ENCODE data around the gene TELO2.

TELO2 gene

DNA sequence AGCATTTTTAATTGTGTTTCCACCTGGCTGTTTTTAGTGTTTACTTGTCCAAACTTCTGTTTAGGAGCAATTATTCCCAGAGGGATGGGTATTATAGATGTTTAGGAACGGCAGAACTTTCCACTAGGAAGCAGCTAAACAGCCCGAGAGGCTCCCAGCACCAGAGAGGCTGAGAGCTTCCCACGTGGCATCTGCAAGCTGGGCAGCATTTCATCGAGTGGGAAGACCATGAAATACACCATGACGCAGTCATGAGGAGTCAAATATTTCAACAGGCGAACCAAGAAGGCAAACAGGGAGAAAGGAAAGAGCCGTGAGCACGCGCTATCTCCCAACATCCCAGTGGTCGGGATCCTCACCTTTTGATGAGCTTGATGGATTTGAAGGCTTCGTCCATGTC, 64.4 kb downstream of the TELO2 start:
- Histone ChIP-seq H3K36me3 (ENCODE audit: insufficient read depth) (no peaks in the 10 kb centered on the region; the same call in 1 of the 2 replicates), H3K4me3 (IDR thresholded peaks at IDR 0.05; ENCODE audit: insufficient read depth, low read depth, low read length) (no peak overlapping the region), H3K4me1 (ENCODE audit: low read depth, poor library complexity, severe bottlenecking) (no peaks in the 10 kb centered on the region), H4K20me1 (ENCODE audit: insufficient read depth) (no peaks in the 10 kb centered on the region), H3K27me3 (ENCODE audit: insufficient read depth, low read depth) (no peaks in the 10 kb centered on the region), H2AFZ (ENCODE audit: low read depth) (no peak overlapping the region), H3K79me2 (ENCODE audit: insufficient read depth, low read depth) (no peaks in the 10 kb centered on the region), H3K9ac (no peak overlapping the region), H3K4me2 (no peak overlapping the region), H3K27ac (no peak overlapping the region)
- TF ChIP-seq, protein P1, sequence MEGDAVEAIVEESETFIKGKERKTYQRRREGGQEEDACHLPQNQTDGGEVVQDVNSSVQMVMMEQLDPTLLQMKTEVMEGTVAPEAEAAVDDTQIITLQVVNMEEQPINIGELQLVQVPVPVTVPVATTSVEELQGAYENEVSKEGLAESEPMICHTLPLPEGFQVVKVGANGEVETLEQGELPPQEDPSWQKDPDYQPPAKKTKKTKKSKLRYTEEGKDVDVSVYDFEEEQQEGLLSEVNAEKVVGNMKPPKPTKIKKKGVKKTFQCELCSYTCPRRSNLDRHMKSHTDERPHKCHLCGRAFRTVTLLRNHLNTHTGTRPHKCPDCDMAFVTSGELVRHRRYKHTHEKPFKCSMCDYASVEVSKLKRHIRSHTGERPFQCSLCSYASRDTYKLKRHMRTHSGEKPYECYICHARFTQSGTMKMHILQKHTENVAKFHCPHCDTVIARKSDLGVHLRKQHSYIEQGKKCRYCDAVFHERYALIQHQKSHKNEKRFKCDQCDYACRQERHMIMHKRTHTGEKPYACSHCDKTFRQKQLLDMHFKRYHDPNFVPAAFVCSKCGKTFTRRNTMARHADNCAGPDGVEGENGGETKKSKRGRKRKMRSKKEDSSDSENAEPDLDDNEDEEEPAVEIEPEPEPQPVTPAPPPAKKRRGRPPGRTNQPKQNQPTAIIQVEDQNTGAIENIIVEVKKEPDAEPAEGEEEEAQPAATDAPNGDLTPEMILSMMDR (conservative IDR thresholded peaks at IDR 0.05; ENCODE audit: low read depth, low read length), result no peak

DNA sequence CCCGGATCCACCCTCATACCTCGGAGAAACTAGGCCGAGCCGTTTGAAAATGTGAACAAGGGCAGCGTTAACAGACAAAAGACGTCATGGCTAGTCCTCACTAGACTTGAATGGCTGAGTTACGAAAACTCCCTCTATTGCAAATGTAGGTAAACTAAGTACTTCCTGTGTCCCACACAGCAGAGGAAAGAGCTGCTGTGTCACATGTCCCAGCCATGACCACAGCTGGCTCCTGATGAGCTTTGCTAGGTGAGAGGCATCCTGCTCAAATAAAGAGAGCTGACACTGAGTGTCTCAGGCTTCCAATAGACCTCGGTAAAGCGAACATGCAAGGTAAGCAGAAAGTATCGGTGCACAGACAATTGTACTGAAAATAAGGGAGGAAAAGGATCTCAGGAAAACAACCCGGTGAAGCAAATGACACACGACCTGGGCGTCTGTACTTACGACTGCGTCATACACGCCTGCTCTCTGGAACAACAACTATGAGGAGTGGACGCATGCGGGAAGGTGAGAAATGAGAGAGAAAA, 66.4 kb downstream of the TELO2 start:
- no peak overlapping the region for H3K27ac ChIP-seq
- H3K9ac ChIP-seq, result no peak overlapping the region
- H2AFZ ChIP-seq (ENCODE audit: low read depth), result no peak overlapping the region
- TF ChIP-seq, protein P1 (conservative IDR thresholded peaks at IDR 0.05; ENCODE audit: low read depth, low read length), result no peak
- H3K27me3 ChIP-seq (ENCODE audit: insufficient read depth, low read depth), result no peaks in the 10 kb centered on the region
- no peak overlapping the region for H3K4me3 ChIP-seq (IDR thresholded peaks at IDR 0.05; ENCODE audit: insufficient read depth, low read depth, low read length)
- no peaks in the 10 kb centered on the region for H4K20me1 ChIP-seq (ENCODE audit: insufficient read depth)
- H3K4me1 ChIP-seq (ENCODE audit: low read depth, poor library complexity, severe bottlenecking), result no peaks in the 10 kb centered on the region
- no peaks in the 10 kb centered on the region for H3K79me2 ChIP-seq (ENCODE audit: insufficient read depth, low read depth)
- H3K4me2 ChIP-seq, result no peak overlapping the region
- no peaks in the 10 kb centered on the region; the same call in 1 of the 2 replicates for H3K36me3 ChIP-seq (ENCODE audit: insufficient read depth)
